Measurements from ENCODE around the gene GAB2. TPM values are rescaled to one million over a fixed set of nuclear protein-coding genes. Genes with fewer than 3 reads are reported as not detected.
A peak's percentile ranks its signal among the peaks of the same experiment; 100 is the strongest.

GAB2 gene
- total and polyA plus RNA-seq, 9 donors: 30.9 to 64.6 (median 42.9) TPM

DNA sequence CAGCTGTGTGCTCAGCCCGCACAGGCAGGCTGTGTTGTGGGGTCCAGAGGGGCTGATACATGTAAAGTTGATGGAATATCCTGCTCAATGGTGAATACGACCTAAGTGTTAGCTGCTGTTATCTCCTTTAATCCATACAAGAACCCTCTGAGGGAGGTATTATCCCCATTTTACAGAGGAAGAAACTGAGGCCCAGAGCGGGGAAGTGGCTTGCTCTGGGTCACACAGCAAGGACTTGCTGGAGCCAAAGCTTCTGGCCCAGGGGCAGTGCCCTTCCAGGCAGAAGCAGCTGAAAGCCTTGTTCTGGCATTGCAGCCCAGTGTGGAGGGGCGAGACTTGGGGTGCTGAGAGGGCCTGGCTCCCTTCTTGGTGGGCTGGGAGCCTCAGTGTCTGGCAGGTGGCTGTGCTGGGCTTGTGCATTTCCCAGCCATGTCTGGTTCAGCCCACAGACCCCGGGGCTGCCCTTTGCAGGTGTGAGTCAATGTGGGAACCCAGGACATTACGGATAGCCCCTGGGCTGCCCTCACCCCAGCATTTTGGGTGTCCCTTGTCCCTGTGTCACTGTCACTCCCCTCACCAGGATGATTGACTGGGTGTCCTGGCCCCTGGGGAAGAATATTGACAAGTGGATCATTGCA, 218.5 kb downstream of the GAB2 start:
- intact Hi-C loops (cut with DNase I): no loop called here
- no peaks in the 10 kb centered on the region for H3K27me3 ChIP-seq
- H3K27ac ChIP-seq: no peak overlapping the region
- WGBS, 3 donors: 66 to 70% (median 69%) methylated on average over 4 to 6 of the region's 6 CpGs
- no peaks in the 10 kb centered on the region for H3K9me3 ChIP-seq
- peak in 2 of 5 donors; percentile 9 to 25 for DNase-seq
- no peaks in the 10 kb centered on the region for H3K36me3 ChIP-seq
- H3K4me3 ChIP-seq: no peak overlapping the region
- TF ChIP-seq EP300 (IDR thresholded peaks at IDR 0.05): no peak
- no peak for TF ChIP-seq POLR2A (IDR thresholded peaks at IDR 0.05)
- TF ChIP-seq, protein P1, sequence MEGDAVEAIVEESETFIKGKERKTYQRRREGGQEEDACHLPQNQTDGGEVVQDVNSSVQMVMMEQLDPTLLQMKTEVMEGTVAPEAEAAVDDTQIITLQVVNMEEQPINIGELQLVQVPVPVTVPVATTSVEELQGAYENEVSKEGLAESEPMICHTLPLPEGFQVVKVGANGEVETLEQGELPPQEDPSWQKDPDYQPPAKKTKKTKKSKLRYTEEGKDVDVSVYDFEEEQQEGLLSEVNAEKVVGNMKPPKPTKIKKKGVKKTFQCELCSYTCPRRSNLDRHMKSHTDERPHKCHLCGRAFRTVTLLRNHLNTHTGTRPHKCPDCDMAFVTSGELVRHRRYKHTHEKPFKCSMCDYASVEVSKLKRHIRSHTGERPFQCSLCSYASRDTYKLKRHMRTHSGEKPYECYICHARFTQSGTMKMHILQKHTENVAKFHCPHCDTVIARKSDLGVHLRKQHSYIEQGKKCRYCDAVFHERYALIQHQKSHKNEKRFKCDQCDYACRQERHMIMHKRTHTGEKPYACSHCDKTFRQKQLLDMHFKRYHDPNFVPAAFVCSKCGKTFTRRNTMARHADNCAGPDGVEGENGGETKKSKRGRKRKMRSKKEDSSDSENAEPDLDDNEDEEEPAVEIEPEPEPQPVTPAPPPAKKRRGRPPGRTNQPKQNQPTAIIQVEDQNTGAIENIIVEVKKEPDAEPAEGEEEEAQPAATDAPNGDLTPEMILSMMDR (IDR thresholded peaks at IDR 0.05): no peak
- H3K4me1 ChIP-seq (ENCODE audit: insufficient read depth): peaks cover 2% of the 10 kb centered on the region

DNA sequence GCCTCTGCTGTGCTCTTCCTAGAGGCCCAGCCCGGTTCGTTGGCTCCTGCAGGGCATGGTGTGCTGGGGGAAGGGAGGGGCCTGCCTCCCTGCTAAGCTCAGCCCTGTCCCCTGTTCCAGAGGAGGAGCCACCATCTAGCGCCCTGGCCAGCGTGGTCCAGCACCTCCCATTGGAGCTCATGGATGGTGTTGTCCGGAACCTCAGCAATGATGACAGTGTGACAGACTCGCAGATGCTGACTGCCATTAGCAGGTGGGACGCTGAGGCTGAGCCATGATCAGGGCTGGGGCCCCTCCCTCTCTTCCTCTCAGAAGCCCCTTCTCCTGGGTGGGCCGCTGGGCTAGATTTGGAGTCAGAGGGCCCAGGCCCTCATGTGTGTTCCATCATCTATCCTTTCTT, 219.8 kb downstream of the GAB2 start:
- H3K36me3 ChIP-seq: no peaks in the 10 kb centered on the region
- no peaks in the 10 kb centered on the region for H3K9me3 ChIP-seq
- H3K27ac ChIP-seq: no peak overlapping the region
- intact Hi-C loops (cut with DNase I): no loop called here
- TF ChIP-seq POLR2A (IDR thresholded peaks at IDR 0.05): no peak
- TF ChIP-seq, protein P1 (IDR thresholded peaks at IDR 0.05): no peak
- no peak for TF ChIP-seq EP300 (IDR thresholded peaks at IDR 0.05)
- no peak overlapping the region for H3K4me3 ChIP-seq
- no peaks in the 10 kb centered on the region for H3K27me3 ChIP-seq
- DNase-seq: peak in 1 of 5 donors; percentile 32
- 72 to 93% (median 89%) methylated on average over 8 of the region's 8 CpGs for WGBS, 3 donors
- H3K4me1 ChIP-seq (ENCODE audit: insufficient read depth): peaks cover 5% of the 10 kb centered on the region

DNA sequence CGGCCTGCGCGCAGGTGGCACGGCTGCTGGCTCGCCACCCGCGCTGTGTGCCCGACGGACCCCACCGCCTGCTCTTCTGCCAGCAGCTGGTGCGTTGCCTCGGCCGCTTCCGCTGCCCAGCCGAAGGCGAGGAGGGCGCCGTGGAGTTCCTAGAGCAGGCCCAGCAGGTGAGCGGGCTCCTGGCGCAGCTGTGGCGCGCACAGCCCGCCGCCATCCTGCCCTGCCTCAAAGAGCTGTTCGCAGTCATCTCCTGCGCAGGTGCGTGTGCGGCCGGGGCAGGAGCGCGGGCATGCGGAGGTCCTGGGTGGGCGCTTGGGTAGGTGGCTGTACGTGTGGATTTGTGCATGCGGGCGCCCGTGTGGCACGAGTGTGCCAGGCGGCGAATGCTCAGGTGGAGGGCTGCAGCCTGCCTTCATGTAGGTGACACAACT, 220.9 kb downstream of the GAB2 start:
- 84 to 90% (median 88%) methylated on average over 25 to 40 of the region's 40 CpGs for WGBS, 3 donors
- intact Hi-C loops (cut with DNase I): no loop called here
- Histone ChIP-seq H3K4me3 (no peak overlapping the region), H3K4me1 (ENCODE audit: insufficient read depth) (peaks cover 13% of the 10 kb centered on the region), H3K27ac (no peak overlapping the region), H3K36me3 (no peaks in the 10 kb centered on the region), H3K27me3 (no peaks in the 10 kb centered on the region), H3K9me3 (no peaks in the 10 kb centered on the region)
- DNase-seq: peak in 1 of 5 donors; percentile 34
- TF ChIP-seq, protein P1 (IDR thresholded peaks at IDR 0.05): no peak
- TF ChIP-seq POLR2A (IDR thresholded peaks at IDR 0.05) (no peak), EP300 (IDR thresholded peaks at IDR 0.05) (no peak)

DNA sequence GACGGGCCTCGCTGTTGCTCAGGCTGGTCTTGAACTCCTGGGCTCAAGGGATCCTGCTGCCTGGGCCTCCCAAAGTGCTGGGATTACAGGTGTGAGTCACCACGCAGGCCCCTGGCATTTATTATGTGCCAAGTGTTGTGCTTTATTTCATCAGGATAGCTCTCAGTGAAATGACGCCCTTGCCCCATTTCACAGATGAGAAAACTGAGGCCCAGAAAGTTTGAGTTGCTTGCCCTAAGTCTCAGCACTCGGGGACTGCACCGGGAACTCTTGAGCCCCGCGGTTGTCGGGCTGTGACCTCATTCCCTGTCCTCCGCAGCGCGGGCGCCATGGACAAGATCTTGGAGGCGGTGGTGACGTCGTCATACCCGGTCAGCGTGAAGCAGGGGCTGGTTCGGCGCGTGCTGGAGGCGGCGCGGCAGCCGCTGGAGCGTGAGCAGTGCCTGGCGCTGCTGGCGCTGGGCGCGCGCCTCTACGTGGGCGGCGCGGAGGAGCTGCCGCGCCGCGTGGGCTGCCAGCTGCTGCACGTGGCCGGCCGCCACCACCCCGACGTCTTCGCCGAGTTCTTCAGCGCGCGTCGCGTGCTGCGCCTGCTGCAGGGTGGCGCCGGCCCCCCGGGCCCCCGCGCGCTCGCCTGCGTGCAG, 221.6 kb downstream of the GAB2 start:
- H3K9me3 ChIP-seq: no peaks in the 10 kb centered on the region
- intact Hi-C loops (cut with DNase I): no loop called here
- H3K27ac ChIP-seq: no peak overlapping the region
- no peak for DNase-seq
- no peaks in the 10 kb centered on the region for H3K27me3 ChIP-seq
- no peak overlapping the region for H3K4me3 ChIP-seq
- H3K4me1 ChIP-seq (ENCODE audit: insufficient read depth): peaks cover 13% of the 10 kb centered on the region
- TF ChIP-seq EP300 (IDR thresholded peaks at IDR 0.05) (no peak), POLR2A (IDR thresholded peaks at IDR 0.05) (no peak)
- TF ChIP-seq, protein P1 (IDR thresholded peaks at IDR 0.05): no peak
- H3K36me3 ChIP-seq: no peaks in the 10 kb centered on the region
- whole genome bisulfite sequencing, 3 donors: 41 to 59% (median 52%) methylated on average over 45 to 60 of the region's 60 CpGs
